ENCODE data around the gene PTPRA. TPM values are rescaled to one million over a fixed set of nuclear protein-coding genes. Genes with fewer than 3 reads are reported as not detected.

The PTPRA gene
- total and polyA plus RNA-seq, 2 of the 13 experiments (the other 11 are each of a cell fraction or from before 2014, with no cell fraction given), result 47.2 to 127 TPM

GRCh38 chr20:3067139-3068014 is 194.1 kb downstream of the PTPRA start (continued):
- TF ChIP-seq FOXP1 (IDR thresholded peaks at IDR 0.05), result no peak
- peak; percentile 52 for TF ChIP-seq FOXP1 (CRISPR knock-in tag; IDR thresholded peaks at IDR 0.05)
- TF ChIP-seq, protein P1, sequence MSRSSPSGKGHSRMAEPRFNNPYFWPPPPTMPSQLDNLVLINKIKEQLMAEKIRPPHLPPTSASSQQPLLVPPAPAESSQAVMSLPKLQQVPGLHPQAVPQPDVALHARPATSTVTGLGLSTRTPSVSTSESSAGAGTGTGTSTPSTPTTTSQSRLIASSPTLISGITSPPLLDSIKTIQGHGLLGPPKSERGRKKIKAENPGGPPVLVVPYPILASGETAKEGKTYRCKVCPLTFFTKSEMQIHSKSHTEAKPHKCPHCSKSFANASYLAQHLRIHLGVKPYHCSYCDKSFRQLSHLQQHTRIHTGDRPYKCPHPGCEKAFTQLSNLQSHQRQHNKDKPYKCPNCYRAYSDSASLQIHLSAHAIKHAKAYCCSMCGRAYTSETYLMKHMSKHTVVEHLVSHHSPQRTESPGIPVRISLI (CRISPR knock-in tag; IDR thresholded peaks at IDR 0.05; ENCODE audit: borderline replicate concordance), result 0 out of 2 replicates have a peak, but pooled peaks have one; percentile 11
- no peak for TF ChIP-seq ZNF282 (IDR thresholded peaks at IDR 0.05; ENCODE audit: partially characterized antibody)
- no peak for TF ChIP-seq THAP8 (CRISPR knock-in tag; IDR thresholded peaks at IDR 0.05; ENCODE audit: borderline replicate concordance)
- no peak for TF ChIP-seq MTF2 (CRISPR knock-in tag; IDR thresholded peaks at IDR 0.05; ENCODE audit: borderline replicate concordance)
- no peak for TF ChIP-seq ZNF253 (CRISPR knock-in tag; IDR thresholded peaks at IDR 0.05; ENCODE audit: borderline replicate concordance)
- TF ChIP-seq MAX (IDR thresholded peaks at IDR 0.05), result 0 out of 2 replicates have a peak, but pooled peaks have one; percentile 35
- TF ChIP-seq, protein P2, sequence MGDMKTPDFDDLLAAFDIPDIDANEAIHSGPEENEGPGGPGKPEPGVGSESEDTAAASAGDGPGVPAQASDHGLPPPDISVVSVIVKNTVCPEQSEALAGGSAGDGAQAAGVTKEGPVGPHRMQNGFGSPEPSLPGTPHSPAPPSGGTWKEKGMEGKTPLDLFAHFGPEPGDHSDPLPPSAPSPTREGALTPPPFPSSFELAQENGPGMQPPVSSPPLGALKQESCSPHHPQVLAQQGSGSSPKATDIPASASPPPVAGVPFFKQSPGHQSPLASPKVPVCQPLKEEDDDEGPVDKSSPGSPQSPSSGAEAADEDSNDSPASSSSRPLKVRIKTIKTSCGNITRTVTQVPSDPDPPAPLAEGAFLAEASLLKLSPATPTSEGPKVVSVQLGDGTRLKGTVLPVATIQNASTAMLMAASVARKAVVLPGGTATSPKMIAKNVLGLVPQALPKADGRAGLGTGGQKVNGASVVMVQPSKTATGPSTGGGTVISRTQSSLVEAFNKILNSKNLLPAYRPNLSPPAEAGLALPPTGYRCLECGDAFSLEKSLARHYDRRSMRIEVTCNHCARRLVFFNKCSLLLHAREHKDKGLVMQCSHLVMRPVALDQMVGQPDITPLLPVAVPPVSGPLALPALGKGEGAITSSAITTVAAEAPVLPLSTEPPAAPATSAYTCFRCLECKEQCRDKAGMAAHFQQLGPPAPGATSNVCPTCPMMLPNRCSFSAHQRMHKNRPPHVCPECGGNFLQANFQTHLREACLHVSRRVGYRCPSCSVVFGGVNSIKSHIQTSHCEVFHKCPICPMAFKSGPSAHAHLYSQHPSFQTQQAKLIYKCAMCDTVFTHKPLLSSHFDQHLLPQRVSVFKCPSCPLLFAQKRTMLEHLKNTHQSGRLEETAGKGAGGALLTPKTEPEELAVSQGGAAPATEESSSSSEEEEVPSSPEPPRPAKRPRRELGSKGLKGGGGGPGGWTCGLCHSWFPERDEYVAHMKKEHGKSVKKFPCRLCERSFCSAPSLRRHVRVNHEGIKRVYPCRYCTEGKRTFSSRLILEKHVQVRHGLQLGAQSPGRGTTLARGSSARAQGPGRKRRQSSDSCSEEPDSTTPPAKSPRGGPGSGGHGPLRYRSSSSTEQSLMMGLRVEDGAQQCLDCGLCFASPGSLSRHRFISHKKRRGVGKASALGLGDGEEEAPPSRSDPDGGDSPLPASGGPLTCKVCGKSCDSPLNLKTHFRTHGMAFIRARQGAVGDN (CRISPR knock-in tag; IDR thresholded peaks at IDR 0.05), result 0 out of 2 replicates have a peak, but pooled peaks have one; percentile 25
- TF ChIP-seq TOPORS (CRISPR knock-in tag; IDR thresholded peaks at IDR 0.05), result no peak
- TF ChIP-seq KLF16 (CRISPR knock-in tag; IDR thresholded peaks at IDR 0.05), result no peak
- TF ChIP-seq TP53 (CRISPR knock-in tag; conservative IDR thresholded peaks at IDR 0.05), result no peak
- TF ChIP-seq, protein P3, sequence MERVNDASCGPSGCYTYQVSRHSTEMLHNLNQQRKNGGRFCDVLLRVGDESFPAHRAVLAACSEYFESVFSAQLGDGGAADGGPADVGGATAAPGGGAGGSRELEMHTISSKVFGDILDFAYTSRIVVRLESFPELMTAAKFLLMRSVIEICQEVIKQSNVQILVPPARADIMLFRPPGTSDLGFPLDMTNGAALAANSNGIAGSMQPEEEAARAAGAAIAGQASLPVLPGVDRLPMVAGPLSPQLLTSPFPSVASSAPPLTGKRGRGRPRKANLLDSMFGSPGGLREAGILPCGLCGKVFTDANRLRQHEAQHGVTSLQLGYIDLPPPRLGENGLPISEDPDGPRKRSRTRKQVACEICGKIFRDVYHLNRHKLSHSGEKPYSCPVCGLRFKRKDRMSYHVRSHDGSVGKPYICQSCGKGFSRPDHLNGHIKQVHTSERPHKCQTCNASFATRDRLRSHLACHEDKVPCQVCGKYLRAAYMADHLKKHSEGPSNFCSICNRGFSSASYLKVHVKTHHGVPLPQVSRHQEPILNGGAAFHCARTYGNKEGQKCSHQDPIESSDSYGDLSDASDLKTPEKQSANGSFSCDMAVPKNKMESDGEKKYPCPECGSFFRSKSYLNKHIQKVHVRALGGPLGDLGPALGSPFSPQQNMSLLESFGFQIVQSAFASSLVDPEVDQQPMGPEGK (CRISPR knock-in tag; IDR thresholded peaks at IDR 0.05), result no peak
- no peak for TF ChIP-seq SNAPC2 (CRISPR knock-in tag; IDR thresholded peaks at IDR 0.05)
- TF ChIP-seq KAT7 (CRISPR knock-in tag; IDR thresholded peaks at IDR 0.05; ENCODE audit: borderline replicate concordance), result no peak
- no peak for TF ChIP-seq ZNF740 (CRISPR knock-in tag; IDR thresholded peaks at IDR 0.05)
- TF ChIP-seq, protein P4, sequence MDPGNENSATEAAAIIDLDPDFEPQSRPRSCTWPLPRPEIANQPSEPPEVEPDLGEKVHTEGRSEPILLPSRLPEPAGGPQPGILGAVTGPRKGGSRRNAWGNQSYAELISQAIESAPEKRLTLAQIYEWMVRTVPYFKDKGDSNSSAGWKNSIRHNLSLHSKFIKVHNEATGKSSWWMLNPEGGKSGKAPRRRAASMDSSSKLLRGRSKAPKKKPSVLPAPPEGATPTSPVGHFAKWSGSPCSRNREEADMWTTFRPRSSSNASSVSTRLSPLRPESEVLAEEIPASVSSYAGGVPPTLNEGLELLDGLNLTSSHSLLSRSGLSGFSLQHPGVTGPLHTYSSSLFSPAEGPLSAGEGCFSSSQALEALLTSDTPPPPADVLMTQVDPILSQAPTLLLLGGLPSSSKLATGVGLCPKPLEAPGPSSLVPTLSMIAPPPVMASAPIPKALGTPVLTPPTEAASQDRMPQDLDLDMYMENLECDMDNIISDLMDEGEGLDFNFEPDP (CRISPR knock-in tag; conservative IDR thresholded peaks at IDR 0.05), result no peak
- no peak for TF ChIP-seq ATAD3A (CRISPR knock-in tag; IDR thresholded peaks at IDR 0.05)
- TF ChIP-seq SALL1 (CRISPR knock-in tag; IDR thresholded peaks at IDR 0.05), result peak; percentile 11; the same call in 1 of the 2 replicates
